Cardiac fibroblast (primary cell): ENCODE data around the gene SNED1.

ENCODE experiments used
- DNase-seq, 2 donors: peaks; one replicate each; pipeline versions ENCODE4 v3.0.0 to v3.0.0-alpha.2; 2010; ENCODE audit warnings: low read depth in 2 of 2
- H3K4me3 ChIP-seq, 2 donors: replicated peaks in 1 of 2; 1 replicate in 1 of 2; 2 replicates in 1 of 2; pipeline ENCODE4 v1.5.1; 2011; ENCODE audit warnings: low read depth in 2 of 2, low read length in 2 of 2, mild to moderate bottlenecking in 2 of 2, moderate library complexity in 1 of 2
- CTCF ChIP-seq: IDR thresholded peaks from one replicate; pipeline ENCODE4 v1.5.1; 2011; ENCODE audit warnings: low read depth, mild to moderate bottlenecking, low read length, inconsistent platforms

The SNED1 gene

GRCh38 chr2:241051578-241052487 lies 53.4 kb downstream of the SNED1 start:
- no peak for TF ChIP-seq CTCF
- DNase-seq: no peak
- H3K4me3 ChIP-seq: no peak overlapping the region

GRCh38 chr2:241052677-241053360 lies 54.4 kb downstream of the SNED1 start:
- DNase-seq: no peak
- H3K4me3 ChIP-seq: no peak overlapping the region
- TF ChIP-seq CTCF: no peak

GRCh38 chr2:241053576-241054251 lies 55.3 kb downstream of the SNED1 start:
- no peak for DNase-seq

GRCh38 chr2:241061275-241061674 lies 62.9 kb downstream of the SNED1 start:
- peak; percentile 76 to 85 for DNase-seq
- H3K4me3 ChIP-seq: no peak overlapping the region
- no peak for TF ChIP-seq CTCF

More at GRCh38 chr2:241053576-241054251, 55.3 kb downstream of the SNED1 start:
- no peak for TF ChIP-seq CTCF
- H3K4me3 ChIP-seq: no peak overlapping the region

- no peak overlapping the region for H3K4me3 ChIP-seq
- no peak for TF ChIP-seq CTCF
- no peak for DNase-seq
These were observed 64.1 kb downstream of the SNED1 start for GRCh38 chr2:241062389-241063092.

- no peak overlapping the region for H3K4me3 ChIP-seq
- DNase-seq: no peak
- no peak for TF ChIP-seq CTCF
These were observed 64.7 kb downstream of the SNED1 start for GRCh38 chr2:241063093-241063551.
